Anterior cingulate cortex (tissue), 58 donors: ENCODE data around the gene SLC25A42.

Source experiments
- DNase-seq, 58 donors: peaks; one replicate each; lab custom pipeline; 2025; lab: John Stamatoyannopoulos, UW

Gene SLC25A42

GRCh38 chr19:19050104-19050503 is 13.7 kb upstream of the SLC25A42 start:
- no peak for DNase-seq

GRCh38 chr19:19050731-19051130 is 13.1 kb upstream of the SLC25A42 start:
- DNase-seq: no peak

- DNase-seq: no peak
These were observed 12.1 kb upstream of the SLC25A42 start for GRCh38 chr19:19051478-19052213.

- DNase-seq: no peak
These were observed 10.9 kb upstream of the SLC25A42 start for GRCh38 chr19:19052921-19053320.

GRCh38 chr19:19053508-19054314 is 10.1 kb upstream of the SLC25A42 start:
- DNase-seq: peak in 42 of 58 donors; percentile 2 to 69 (median 22)

GRCh38 chr19:19054315-19054938 is 9.4 kb upstream of the SLC25A42 start:
- no peak for DNase-seq

- no peak for DNase-seq
These were observed 8.8 kb upstream of the SLC25A42 start for GRCh38 chr19:19054939-19055440.

- no peak for DNase-seq
These were observed 8.1 kb upstream of the SLC25A42 start for GRCh38 chr19:19055701-19056100.

- no peak for DNase-seq
These were observed 7.0 kb upstream of the SLC25A42 start for GRCh38 chr19:19056636-19057275.

- no peak for DNase-seq
These were observed 6.5 kb upstream of the SLC25A42 start for GRCh38 chr19:19057317-19057716.

GRCh38 chr19:19057720-19058119 is 6.1 kb upstream of the SLC25A42 start:
- no peak for DNase-seq

GRCh38 chr19:19059018-19059836 is 4.6 kb upstream of the SLC25A42 start:
- DNase-seq: no peak

GRCh38 chr19:19059837-19060611 is 3.8 kb upstream of the SLC25A42 start:
- DNase-seq: no peak

GRCh38 chr19:19061506-19061905 is 2.3 kb upstream of the SLC25A42 start:
- DNase-seq: peak in 26 of 58 donors; percentile 5 to 52 (median 22)

GRCh38 chr19:19062454-19063182 is 1.2 kb upstream of the SLC25A42 start:
- peak in 6 of 58 donors; percentile 4 to 21 (median 12) for DNase-seq

- peak in 5 of 58 donors; percentile 39 to 72 (median 69) for DNase-seq
These were observed 416 bp downstream of the SLC25A42 start for GRCh38 chr19:19064098-19064722.
